Measurements from ENCODE around the gene OTX2. TPM values are rescaled to one million over a fixed set of nuclear protein-coding genes. Genes with fewer than 3 reads are reported as not detected.

Gene OTX2
- total RNA-seq, 2 experiments from 2014 or later = not detected

- ATAC-seq (ENCODE audit: poor library complexity) (no peak), DNase-seq (no peak)
- ChIA-PET POLR2A (no interaction called here), CTCF (no interaction called here)
- H3K27ac Mint-ChIP-seq = no peak overlapping the region
- Histone ChIP-seq H3K36me3 (ENCODE audit: insufficient read depth, low read length) (no peaks in the 10 kb centered on the region), H3K4me3 (ENCODE audit: low read length) (no peak overlapping the region), H3K4me1 (ENCODE audit: insufficient read depth, low read length) (no peaks in the 10 kb centered on the region), H3K9me3 (ENCODE audit: control insufficient read depth in 1 of 2, insufficient read depth in 1 of 2, low read length in 2 of 2) (no peaks in the 10 kb centered on the region), H3K27me3 (ENCODE audit: control insufficient read depth in 1 of 2, insufficient read depth in 2 of 2, low read length in 2 of 2) (no peaks in the 10 kb centered on the region), H3K27ac (ENCODE audit: low read depth in 1 of 2, low read length in 2 of 2) (no peak overlapping the region)
- H3K27me3 Mint-ChIP-seq = peaks cover 51% of the 10 kb centered on the region
- TF ChIP-seq CTCF (IDR thresholded peaks at IDR 0.05) = no peak
- no peaks in the 10 kb centered on the region for H3K4me1 Mint-ChIP-seq (ENCODE audit: low read depth)
- no peak overlapping the region for H3K4me3 Mint-ChIP-seq
- no peaks in the 10 kb centered on the region for H3K36me3 Mint-ChIP-seq (ENCODE audit: low read depth)
- intact Hi-C loops (cut with DNase I, micrococcal nuclease) = no loop called here
- no peaks in the 10 kb centered on the region for H3K9me3 Mint-ChIP-seq
These were observed 35.8 kb downstream of the OTX2 start for GRCh38 chr14:56774503-56774902.

GRCh38 chr14:56770512-56770911, 39.8 kb downstream of the OTX2 start:
- peaks cover 38% of the 10 kb centered on the region for H3K27me3 Mint-ChIP-seq
- no peak for TF ChIP-seq CTCF (IDR thresholded peaks at IDR 0.05)
- no peaks in the 10 kb centered on the region for H3K36me3 ChIP-seq (ENCODE audit: insufficient read depth, low read length)
- intact Hi-C loops (cut with DNase I, micrococcal nuclease) = no loop called here
- H3K9me3 ChIP-seq (ENCODE audit: control insufficient read depth in 1 of 2, insufficient read depth in 1 of 2, low read length in 2 of 2) = peaks cover 0 to 6% of the 10 kb centered on the region in 2 experiments
- H3K9me3 Mint-ChIP-seq = no peaks in the 10 kb centered on the region
- CTCF ChIA-PET = no interaction called here
- ATAC-seq (ENCODE audit: poor library complexity) = no peak
- no peaks in the 10 kb centered on the region for H3K36me3 Mint-ChIP-seq (ENCODE audit: low read depth)
- H3K4me1 Mint-ChIP-seq (ENCODE audit: low read depth) = no peaks in the 10 kb centered on the region
- no peak overlapping the region for H3K27ac ChIP-seq (ENCODE audit: low read depth in 1 of 2, low read length in 2 of 2)
- POLR2A ChIA-PET = no interaction called here
- no peak overlapping the region for H3K4me3 Mint-ChIP-seq
- H3K4me3 ChIP-seq (ENCODE audit: low read length) = no peak overlapping the region
- no peak overlapping the region for H3K27ac Mint-ChIP-seq
- no peaks in the 10 kb centered on the region for H3K27me3 ChIP-seq (ENCODE audit: control insufficient read depth in 1 of 2, insufficient read depth in 2 of 2, low read length in 2 of 2)
- no peaks in the 10 kb centered on the region for H3K4me1 ChIP-seq (ENCODE audit: insufficient read depth, low read length)
- DNase-seq = no peak

- CTCF ChIA-PET = no interaction called here
- DNase-seq (no peak), ATAC-seq (ENCODE audit: poor library complexity) (no peak)
- H3K36me3 ChIP-seq (ENCODE audit: insufficient read depth, low read length) = no peaks in the 10 kb centered on the region
- H3K9me3 ChIP-seq (ENCODE audit: control insufficient read depth in 1 of 2, insufficient read depth in 1 of 2, low read length in 2 of 2) = no peaks in the 10 kb centered on the region
- H3K4me3 Mint-ChIP-seq = no peak overlapping the region
- no peaks in the 10 kb centered on the region for H3K9me3 Mint-ChIP-seq
- no peak overlapping the region for H3K27ac ChIP-seq (ENCODE audit: low read depth in 1 of 2, low read length in 2 of 2)
- H3K4me3 ChIP-seq (ENCODE audit: low read length) = no peak overlapping the region
- H3K36me3 Mint-ChIP-seq (ENCODE audit: low read depth) = no peaks in the 10 kb centered on the region
- H3K27me3 Mint-ChIP-seq = peaks cover 20% of the 10 kb centered on the region
- peaks cover 0 to 12% of the 10 kb centered on the region in 2 experiments for H3K27me3 ChIP-seq (ENCODE audit: control insufficient read depth in 1 of 2, insufficient read depth in 2 of 2, low read length in 2 of 2)
- intact Hi-C loops (cut with DNase I, micrococcal nuclease) = no loop called here
- TF ChIP-seq CTCF (IDR thresholded peaks at IDR 0.05) = no peak
- H3K4me1 ChIP-seq (ENCODE audit: insufficient read depth, low read length) = no peaks in the 10 kb centered on the region
- POLR2A ChIA-PET = no interaction called here
- H3K27ac Mint-ChIP-seq = no peak overlapping the region
- H3K4me1 Mint-ChIP-seq (ENCODE audit: low read depth) = no peaks in the 10 kb centered on the region
These were observed 49.9 kb downstream of the OTX2 start for GRCh38 chr14:56760164-56760914.
